ENCODE results near the gene NEK6. TPM values are rescaled to one million over a fixed set of nuclear protein-coding genes. Genes with fewer than 3 reads are reported as not detected.
A peak's percentile ranks its signal among the peaks of the same experiment; 100 is the strongest.

Gene NEK6
- total RNA-seq, 1 experiment from 2014 or later: 17.6 TPM

DNA sequence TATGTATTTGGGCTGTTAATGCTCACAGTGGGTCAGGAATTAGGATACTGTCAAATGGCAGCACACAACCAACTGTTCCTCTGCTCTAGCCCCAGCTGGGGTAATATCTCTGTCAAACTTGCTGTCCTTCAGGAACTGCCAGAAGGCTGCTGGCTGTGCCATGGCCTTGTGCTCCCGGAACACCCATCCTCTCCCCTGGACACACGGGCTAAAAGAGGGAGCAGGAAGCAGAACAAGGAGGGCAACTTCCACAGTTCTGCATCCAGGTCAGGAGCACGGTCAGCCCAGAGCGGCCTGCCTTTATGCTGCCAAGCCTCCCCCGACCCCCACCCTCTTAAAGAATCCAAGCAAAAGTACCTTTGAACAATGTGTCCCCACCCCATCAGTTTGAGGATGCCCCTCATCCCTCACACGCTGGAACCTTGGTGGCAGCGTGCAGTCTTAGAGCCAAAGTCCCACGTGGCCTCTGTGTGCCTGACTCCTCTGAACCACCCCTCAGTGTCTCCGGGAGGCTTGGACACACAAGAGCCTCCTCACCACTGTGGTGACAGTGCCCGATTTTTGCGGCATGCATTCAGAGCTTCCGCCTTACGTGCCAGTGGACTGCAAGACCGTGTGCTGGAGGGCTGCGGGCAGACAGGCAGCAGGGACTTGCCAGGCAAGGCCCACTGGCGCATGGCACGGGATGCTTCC is 96.7 kb downstream of the NEK6 start:
- Histone ChIP-seq H3K36me3 (replicated peaks; ENCODE audit: control insufficient read depth, insufficient read depth, low read length) (peaks cover 20% of the 10 kb centered on the region), H3K4me3 (ENCODE audit: insufficient read depth, low read depth, low read length) (no peak overlapping the region), H3K27me3 (ENCODE audit: control insufficient read depth, insufficient read depth, low read length) (no peaks in the 10 kb centered on the region)
- peak; percentile 13 for DNase-seq

DNA sequence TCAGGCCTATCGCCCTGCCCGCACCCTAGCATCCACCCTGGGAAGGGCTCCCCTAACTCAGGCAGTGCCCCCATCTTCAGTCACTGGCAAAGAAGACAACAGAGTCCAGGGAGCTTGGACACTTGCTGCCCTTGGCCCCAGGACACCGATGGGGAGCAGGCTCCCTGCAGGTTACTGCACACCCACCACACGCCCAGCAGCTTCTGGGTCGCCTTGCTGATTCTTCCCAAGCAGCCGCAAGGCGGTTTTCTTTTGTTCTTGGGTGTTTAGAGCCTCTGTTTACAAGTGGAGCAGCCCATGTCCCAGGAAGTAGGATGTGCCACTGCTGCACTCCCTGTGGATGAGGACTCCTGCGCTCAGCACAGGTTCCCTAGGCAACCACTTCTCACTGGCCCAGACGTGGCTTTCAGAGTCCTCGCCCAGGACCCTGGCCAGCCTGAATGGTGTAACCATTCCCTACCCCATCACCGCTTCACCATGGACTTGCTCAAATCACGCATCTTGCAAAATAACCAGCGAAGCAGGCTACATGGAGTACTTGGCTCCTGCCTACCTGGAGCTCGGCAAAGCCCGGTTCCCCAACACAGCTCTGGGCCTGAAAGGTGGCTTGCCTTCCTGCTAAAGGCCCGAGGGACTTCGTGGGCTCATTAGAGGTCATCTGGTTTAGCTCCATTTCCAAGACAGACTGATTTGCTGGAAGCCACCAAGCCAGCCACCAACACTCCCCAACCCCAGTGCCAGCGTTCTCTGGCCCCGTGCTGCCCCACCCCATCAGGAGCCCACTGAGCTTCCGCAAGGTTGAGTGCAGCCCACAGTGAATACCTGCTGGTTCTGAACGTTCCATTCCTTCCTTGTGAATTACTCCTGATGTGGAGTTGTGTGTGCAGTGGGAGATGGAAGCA is 97.5 kb downstream of the NEK6 start:
- peak; percentile 19 for DNase-seq

DNA sequence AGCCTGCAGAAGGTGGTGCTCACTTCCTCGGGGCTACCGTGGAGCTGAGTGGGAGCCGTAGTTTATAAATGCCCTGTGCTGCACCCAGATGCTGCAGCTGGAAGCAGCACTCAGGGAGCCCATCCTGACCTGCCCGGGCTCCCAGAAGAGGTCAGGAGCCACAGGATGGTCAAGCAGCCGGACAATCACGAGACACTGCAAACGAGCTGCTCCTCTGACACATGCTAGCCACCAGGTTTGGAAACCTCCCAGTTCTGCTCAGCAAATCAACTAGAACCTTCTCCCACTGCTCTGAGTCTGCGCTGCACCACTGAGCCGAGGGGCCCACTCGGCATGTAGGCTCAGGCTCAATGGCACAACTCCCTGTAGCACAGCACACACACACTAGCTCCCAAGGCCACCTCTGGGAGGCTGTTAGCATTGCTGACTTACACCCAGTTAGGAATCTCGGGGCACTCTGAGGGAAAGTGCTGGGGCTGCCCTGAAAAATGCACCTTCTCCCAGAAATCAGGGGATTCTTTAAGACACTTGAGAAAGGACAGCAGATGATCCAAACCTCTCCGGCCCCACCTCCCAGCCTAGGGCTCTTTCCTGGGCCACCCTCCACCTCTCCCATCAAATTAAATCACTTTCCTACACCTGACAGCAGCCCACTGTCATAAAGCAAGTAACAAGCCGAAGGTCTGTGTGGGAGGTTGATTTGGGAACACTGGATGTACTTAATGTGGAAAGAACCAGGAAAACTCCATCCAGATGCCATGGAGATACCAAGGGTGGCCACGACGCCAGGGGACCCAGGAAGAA is 98.4 kb downstream of the NEK6 start:
- no peaks in the 10 kb centered on the region for H3K27me3 ChIP-seq (ENCODE audit: control insufficient read depth, insufficient read depth, low read length)
- peak; percentile 6 for DNase-seq
- H3K4me3 ChIP-seq (ENCODE audit: insufficient read depth, low read depth, low read length): no peak overlapping the region
- H3K36me3 ChIP-seq (replicated peaks; ENCODE audit: control insufficient read depth, insufficient read depth, low read length): peaks cover 20% of the 10 kb centered on the region

More for the DNA sequence above, 97.5 kb downstream of the NEK6 start:
- Histone ChIP-seq H3K4me3 (ENCODE audit: insufficient read depth, low read depth, low read length) (no peak overlapping the region), H3K27me3 (ENCODE audit: control insufficient read depth, insufficient read depth, low read length) (no peaks in the 10 kb centered on the region), H3K36me3 (replicated peaks; ENCODE audit: control insufficient read depth, insufficient read depth, low read length) (peaks cover 20% of the 10 kb centered on the region)

DNA sequence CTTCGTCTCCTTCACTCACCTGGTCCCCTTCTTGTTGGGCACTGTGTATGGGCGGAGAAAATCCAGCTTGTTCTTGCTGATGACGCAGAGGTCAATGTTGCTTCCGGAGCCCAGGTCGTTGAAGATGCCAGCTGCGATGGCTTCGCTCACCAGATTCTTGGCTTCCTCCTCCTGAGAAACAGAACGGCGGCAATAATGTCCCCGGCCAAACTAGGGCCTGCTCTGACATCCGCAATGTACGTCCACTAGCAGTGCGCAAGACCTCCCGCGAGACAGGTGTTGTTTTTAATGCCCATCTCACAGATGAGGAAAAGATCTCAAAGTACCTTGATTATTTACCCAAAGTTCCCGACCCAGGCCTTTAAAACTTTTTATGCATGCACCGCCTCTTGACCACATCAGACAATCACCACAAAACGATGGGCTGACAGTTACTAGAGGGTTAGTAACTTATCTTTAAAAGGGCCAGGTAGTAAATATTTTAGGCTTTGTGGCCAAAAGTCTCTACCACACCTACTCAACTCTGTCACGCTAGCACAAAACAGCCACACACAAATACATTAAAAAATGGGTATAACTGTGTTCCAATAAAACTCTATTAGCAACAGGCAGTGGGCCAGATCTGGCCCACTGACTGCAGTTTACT is 99.1 kb downstream of the NEK6 start:
- H3K4me3 ChIP-seq (ENCODE audit: insufficient read depth, low read depth, low read length): no peak overlapping the region
- no peaks in the 10 kb centered on the region for H3K27me3 ChIP-seq (ENCODE audit: control insufficient read depth, insufficient read depth, low read length)
- DNase-seq: no peak
- peaks cover 17% of the 10 kb centered on the region for H3K36me3 ChIP-seq (replicated peaks; ENCODE audit: control insufficient read depth, insufficient read depth, low read length)

DNA sequence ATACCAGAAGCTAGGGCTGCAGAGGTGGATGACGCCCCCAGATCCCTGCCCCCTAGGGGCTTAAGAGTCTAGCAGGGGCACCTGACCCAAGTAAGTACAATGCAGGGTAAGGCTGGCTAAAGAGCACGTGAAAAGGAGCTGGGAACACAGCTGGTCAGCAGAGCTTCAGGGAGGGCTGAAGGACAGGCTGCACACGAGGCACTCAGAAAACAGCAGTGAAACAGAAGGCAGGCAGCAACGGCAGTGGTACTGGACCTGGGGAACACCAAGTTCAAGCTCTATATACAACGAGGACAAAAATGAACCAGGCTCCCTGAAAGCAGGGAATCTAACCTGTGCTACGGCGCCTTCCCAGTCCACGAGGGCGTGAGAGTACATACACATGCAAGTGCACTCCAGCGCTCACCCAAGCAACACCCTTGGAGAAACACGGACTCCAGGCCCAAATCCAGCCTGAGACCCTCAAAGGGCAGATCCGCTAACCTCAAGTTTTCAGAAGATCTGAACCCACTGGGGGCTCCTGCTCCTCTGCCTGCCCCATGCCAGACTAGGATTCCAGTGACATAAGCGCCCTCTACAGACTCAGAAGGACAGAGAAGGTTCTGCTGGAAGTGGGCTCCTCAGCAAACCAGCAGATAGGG is 100.1 kb downstream of the NEK6 start:
- DNase-seq: peak; percentile 75
- Histone ChIP-seq H3K4me3 (ENCODE audit: insufficient read depth, low read depth, low read length) (no peak overlapping the region), H3K36me3 (replicated peaks; ENCODE audit: control insufficient read depth, insufficient read depth, low read length) (peaks cover 10% of the 10 kb centered on the region), H3K27me3 (ENCODE audit: control insufficient read depth, insufficient read depth, low read length) (no peaks in the 10 kb centered on the region)

DNA sequence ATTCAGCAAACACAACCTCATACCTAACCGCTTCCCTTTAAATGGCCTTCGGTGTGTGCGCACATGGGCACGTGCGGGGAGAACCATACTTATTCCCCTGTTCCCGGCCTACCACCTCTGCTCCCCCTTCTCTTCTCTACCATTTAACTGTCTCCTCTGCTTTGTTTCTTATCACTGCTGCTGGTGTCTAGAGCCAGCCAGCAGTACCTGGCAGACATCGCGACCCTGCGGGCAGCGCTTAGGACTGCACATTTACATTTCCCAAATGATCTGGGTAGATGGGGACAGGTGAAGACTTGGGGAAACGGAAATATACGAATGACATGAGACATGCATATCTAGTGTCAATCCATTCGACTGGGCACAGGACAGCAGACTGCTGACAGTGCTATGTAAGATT is 100.9 kb downstream of the NEK6 start:
- no peak overlapping the region for H3K4me3 ChIP-seq (ENCODE audit: insufficient read depth, low read depth, low read length)
- peak; percentile 13 for DNase-seq
- H3K27me3 ChIP-seq (ENCODE audit: control insufficient read depth, insufficient read depth, low read length): no peaks in the 10 kb centered on the region
- peaks cover 7% of the 10 kb centered on the region for H3K36me3 ChIP-seq (replicated peaks; ENCODE audit: control insufficient read depth, insufficient read depth, low read length)

DNA sequence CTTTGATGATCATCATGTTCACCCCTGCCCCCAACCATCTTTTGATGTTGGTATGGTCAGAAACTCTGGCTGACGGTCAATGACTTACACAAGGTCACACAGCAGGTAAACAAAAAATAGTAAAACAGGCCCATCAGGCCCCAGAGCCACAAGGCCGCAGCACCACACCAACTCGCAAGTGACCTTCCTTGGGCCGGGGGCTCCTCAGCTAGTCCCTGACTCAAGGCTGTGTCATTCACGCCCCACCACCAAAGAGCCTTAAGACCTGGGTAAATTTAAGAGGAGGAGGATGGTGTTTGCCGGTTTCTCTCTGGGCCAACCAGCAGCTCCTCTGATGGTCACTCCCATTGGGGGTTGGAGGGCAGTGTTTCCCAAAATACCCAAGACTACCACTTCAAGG is 101.7 kb downstream of the NEK6 start:
- no peak overlapping the region for H3K4me3 ChIP-seq (ENCODE audit: insufficient read depth, low read depth, low read length)
- H3K27me3 ChIP-seq (ENCODE audit: control insufficient read depth, insufficient read depth, low read length): no peaks in the 10 kb centered on the region
- peak; percentile 10 for DNase-seq
- peaks cover 3% of the 10 kb centered on the region for H3K36me3 ChIP-seq (replicated peaks; ENCODE audit: control insufficient read depth, insufficient read depth, low read length)

DNA sequence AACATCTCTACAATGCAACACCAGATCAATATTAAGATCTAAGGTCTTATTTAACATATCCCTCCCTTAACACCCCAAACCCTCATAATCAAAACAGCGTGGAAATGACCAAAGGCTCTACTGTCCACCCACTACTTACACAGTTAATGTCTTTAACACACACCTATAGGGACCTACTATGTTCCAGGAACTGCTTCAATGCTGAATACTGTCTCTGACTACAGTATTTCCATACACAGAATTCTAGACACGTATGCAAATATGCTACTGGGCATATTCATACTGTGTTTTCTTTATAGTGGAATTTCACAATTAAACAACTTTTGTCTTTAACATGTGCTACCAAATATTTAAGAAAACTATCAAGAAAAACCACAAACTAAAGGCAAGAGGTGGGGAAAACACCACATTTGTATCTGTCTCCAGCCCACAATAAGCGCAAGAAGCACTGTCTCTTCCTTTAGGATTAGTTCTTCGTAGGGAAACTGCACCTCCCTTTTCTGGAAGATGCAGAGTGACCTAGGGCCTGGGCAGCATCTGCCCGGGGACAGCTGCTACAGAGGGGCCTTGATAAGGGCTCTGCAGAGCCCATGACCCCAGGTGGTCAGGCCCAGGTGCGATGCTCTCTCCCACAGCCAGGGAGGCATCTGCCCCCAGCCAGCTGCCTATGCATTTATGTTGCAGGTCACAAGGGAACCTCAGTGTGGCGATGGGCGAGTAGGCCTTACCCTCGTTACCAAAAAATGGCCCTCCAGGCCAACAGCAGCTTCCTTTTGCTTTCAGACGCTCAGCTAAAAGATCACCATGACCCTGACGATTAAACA is 102.3 kb downstream of the NEK6 start:
- no peaks in the 10 kb centered on the region for H3K27me3 ChIP-seq (ENCODE audit: control insufficient read depth, insufficient read depth, low read length)
- DNase-seq: peak; percentile 73

DNA sequence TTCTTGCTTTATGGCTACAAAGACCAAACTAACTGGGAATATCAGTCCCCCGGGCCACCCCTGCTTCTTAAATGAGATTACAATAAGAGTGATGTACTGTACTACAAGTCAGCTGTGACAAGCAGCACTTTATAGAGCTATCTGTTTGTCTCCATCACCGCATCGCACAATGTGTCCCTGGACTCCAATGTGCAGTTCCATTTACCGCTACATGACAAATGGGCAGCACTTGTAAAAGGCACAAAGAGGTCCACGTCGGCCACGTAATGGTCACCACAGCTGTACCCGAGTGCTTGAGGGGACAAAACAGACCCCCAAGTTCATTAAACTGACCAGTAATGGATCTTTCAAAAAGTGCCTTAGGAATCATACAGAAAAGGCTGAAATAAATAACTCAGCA is 103.4 kb downstream of the NEK6 start:
- H3K36me3 ChIP-seq (replicated peaks; ENCODE audit: control insufficient read depth, insufficient read depth, low read length): peaks cover 2% of the 10 kb centered on the region
- DNase-seq: peak; percentile 6
- no peak overlapping the region for H3K4me3 ChIP-seq (ENCODE audit: insufficient read depth, low read depth, low read length)
- no peaks in the 10 kb centered on the region for H3K27me3 ChIP-seq (ENCODE audit: control insufficient read depth, insufficient read depth, low read length)

More for the DNA sequence above, 102.3 kb downstream of the NEK6 start:
- peaks cover 3% of the 10 kb centered on the region for H3K36me3 ChIP-seq (replicated peaks; ENCODE audit: control insufficient read depth, insufficient read depth, low read length)
- H3K4me3 ChIP-seq (ENCODE audit: insufficient read depth, low read depth, low read length): no peak overlapping the region

DNA sequence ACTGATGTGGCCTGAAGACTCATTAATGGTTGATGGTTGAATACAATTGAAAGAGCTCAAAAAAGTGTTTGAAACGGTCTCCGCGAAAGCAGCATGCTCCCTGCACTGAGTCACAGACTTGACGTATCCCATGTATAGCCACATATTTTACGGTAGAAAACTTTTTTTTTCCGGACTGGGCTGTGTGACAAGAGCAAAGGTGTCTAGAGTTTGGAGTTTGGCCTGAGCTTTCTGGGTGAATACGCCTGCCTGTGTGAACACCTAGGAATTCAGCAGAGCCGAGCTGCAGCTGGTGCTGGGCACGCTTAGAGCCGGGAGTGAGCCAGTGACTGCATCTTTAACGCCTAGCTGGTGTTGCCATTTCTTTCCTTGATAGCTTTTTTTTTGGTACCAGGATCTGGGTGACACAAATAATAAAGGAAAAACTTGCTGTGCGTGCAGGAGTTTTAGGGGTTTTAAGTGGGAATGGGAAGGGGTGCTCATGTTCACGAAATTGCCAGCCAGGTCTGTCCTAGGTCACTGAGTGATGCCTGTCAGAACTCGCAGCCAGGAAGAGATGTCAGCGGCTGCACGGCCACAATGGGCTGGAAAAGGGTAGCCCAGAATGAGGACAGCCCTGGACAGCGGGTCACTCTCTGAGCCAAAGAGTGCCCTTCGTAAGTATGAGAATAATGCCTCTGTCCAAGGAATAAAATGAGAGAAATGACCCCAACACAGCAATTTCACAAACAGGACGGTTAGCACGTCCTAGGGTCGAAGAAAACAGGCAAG is 105.8 kb downstream of the NEK6 start:
- Histone ChIP-seq H3K36me3 (replicated peaks; ENCODE audit: control insufficient read depth, insufficient read depth, low read length) (peaks cover 2% of the 10 kb centered on the region), H3K4me3 (ENCODE audit: insufficient read depth, low read depth, low read length) (no peak overlapping the region), H3K27me3 (ENCODE audit: control insufficient read depth, insufficient read depth, low read length) (no peaks in the 10 kb centered on the region)
- no peak for DNase-seq

DNA sequence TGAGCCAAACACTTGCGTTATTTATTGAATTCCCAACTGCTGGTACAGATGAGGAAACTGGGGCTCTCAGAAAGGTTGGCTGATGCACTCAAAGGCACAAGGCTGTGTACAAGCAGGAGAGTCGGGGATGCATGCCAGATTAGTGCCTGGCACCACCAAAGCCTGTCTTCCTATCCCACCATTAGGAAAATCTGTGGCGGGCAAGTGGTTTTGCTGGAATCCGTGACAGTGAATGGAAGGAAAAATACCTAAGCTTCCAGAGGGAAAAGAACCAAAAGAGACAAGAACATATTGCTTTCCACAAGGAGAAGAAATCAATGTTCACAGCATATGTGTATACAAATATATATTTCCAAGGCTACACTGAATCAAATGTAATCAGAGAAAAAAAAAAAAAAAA is 106.4 kb downstream of the NEK6 start:
- Histone ChIP-seq H3K36me3 (replicated peaks; ENCODE audit: control insufficient read depth, insufficient read depth, low read length) (peaks cover 2% of the 10 kb centered on the region), H3K27me3 (ENCODE audit: control insufficient read depth, insufficient read depth, low read length) (no peaks in the 10 kb centered on the region), H3K4me3 (ENCODE audit: insufficient read depth, low read depth, low read length) (no peak overlapping the region)
- no peak for DNase-seq

DNA sequence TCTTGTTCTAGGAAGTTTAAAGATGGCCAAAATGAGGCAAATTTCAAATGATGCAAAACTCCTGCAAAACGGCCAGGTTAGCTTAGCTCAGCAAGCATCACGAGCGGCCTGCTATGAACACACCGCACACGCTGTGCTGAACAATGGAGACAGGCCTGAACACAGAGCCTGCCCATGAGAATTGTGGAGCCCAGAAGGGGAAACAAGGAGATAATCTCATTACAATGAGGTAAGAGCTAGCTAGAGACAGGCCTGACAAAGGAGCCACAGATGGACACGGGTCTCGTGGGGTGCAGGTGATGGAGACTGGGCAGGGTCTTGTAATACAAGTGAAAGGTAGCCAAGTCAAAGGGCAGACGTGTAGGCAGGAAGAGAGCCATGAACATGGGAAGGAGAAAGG is 107.3 kb downstream of the NEK6 start:
- H3K4me3 ChIP-seq (ENCODE audit: insufficient read depth, low read depth, low read length): no peak overlapping the region
- no peak for DNase-seq
- peaks cover 2% of the 10 kb centered on the region for H3K36me3 ChIP-seq (replicated peaks; ENCODE audit: control insufficient read depth, insufficient read depth, low read length)
- H3K27me3 ChIP-seq (ENCODE audit: control insufficient read depth, insufficient read depth, low read length): no peaks in the 10 kb centered on the region

All from H7 (cell line).